ENCODE data around the gene PITPNB. TPM values are rescaled to one million over a fixed set of nuclear protein-coding genes. Genes with fewer than 3 reads are reported as not detected.

Gene PITPNB
- total and polyA plus RNA-seq, 4 donors: 50.7 to 162 (median 102) TPM

DNA sequence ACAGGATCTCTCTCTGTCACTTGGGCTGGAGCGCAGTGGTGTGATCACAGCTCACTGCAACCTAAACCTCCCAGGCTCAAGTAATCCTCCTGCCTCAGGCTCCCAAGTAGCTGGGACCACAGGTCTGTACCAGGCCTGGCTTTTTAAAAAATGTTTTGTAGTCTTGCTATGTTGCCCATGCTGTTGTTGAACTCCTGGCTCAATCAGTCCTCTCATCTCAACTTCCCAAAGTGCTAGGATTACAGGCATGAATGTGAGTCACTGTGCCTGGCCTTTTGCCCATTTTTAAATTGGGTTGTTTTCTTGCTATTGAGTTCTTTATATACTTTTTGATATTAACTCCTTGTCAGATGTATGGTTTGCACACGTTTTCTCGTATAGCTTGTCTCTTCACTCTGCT lies 33.0 kb upstream of the PITPNB start:
- H3K36me3 ChIP-seq (ENCODE audit: control insufficient read depth in 1 of 2, insufficient read depth in 2 of 2, low read length in 1 of 2): no peaks in the 10 kb centered on the region
- DNase-seq (no peak), ATAC-seq (ENCODE audit: low FRiP score) (no peak)
- intact Hi-C loops (cut with DNase I): no loop called here
- H3K9me3 ChIP-seq (ENCODE audit: control insufficient read depth, low read length): no peaks in the 10 kb centered on the region
- H3K4me1 ChIP-seq (ENCODE audit: control insufficient read depth in 1 of 2, insufficient read depth in 2 of 2, low read length in 2 of 2): peaks cover 0 to 2% of the 10 kb centered on the region in 2 donors
- H3K27me3 ChIP-seq (ENCODE audit: control insufficient read depth in 1 of 2, insufficient read depth in 2 of 2, low read length in 1 of 2): no peaks in the 10 kb centered on the region
- no peak overlapping the region for H3K27ac ChIP-seq (ENCODE audit: low read depth in 1 of 2, low read length in 2 of 2)
- WGBS, 2 donors: 80 to 83% methylated on average over 3 of the region's 3 CpGs
- H3K4me3 ChIP-seq (ENCODE audit: low read length in 2 of 2): no peak overlapping the region

- intact Hi-C loops (cut with DNase I): no loop called here
- Histone ChIP-seq H3K4me1 (ENCODE audit: control insufficient read depth in 1 of 2, insufficient read depth in 2 of 2, low read length in 2 of 2) (peaks cover 0 to 2% of the 10 kb centered on the region in 2 donors), H3K9me3 (ENCODE audit: control insufficient read depth, low read length) (no peaks in the 10 kb centered on the region), H3K4me3 (ENCODE audit: low read length in 2 of 2) (no peak overlapping the region), H3K36me3 (ENCODE audit: control insufficient read depth in 1 of 2, insufficient read depth in 2 of 2, low read length in 1 of 2) (no peaks in the 10 kb centered on the region), H3K27me3 (ENCODE audit: control insufficient read depth in 1 of 2, insufficient read depth in 2 of 2, low read length in 1 of 2) (no peaks in the 10 kb centered on the region), H3K27ac (ENCODE audit: low read depth in 1 of 2, low read length in 2 of 2) (no peak overlapping the region)
- 90 to 91% methylated on average over 3 of the region's 3 CpGs for WGBS, 2 donors
- ATAC-seq (ENCODE audit: low FRiP score) (no peak), DNase-seq (no peak)
These were observed 30.4 kb upstream of the PITPNB start for GRCh38 chr22:27949421-27949820.

GRCh38 chr22:27948569-27948968 lies 29.5 kb upstream of the PITPNB start:
- intact Hi-C loops (cut with DNase I): no loop called here
- H3K4me1 ChIP-seq (ENCODE audit: control insufficient read depth in 1 of 2, insufficient read depth in 2 of 2, low read length in 2 of 2): peaks cover 0 to 2% of the 10 kb centered on the region in 2 donors
- H3K4me3 ChIP-seq (ENCODE audit: low read length in 2 of 2): no peak overlapping the region
- H3K9me3 ChIP-seq (ENCODE audit: control insufficient read depth, low read length): no peaks in the 10 kb centered on the region
- no peaks in the 10 kb centered on the region for H3K27me3 ChIP-seq (ENCODE audit: control insufficient read depth in 1 of 2, insufficient read depth in 2 of 2, low read length in 1 of 2)
- H3K36me3 ChIP-seq (ENCODE audit: control insufficient read depth in 1 of 2, insufficient read depth in 2 of 2, low read length in 1 of 2): no peaks in the 10 kb centered on the region
- no peak overlapping the region for H3K27ac ChIP-seq (ENCODE audit: low read depth in 1 of 2, low read length in 2 of 2)
- ATAC-seq (ENCODE audit: low FRiP score) (no peak), DNase-seq (no peak)
- 86 to 89% methylated on average over 2 of the region's 2 CpGs for WGBS, 2 donors

GRCh38 chr22:27947448-27947847 lies 28.4 kb upstream of the PITPNB start:
- Histone ChIP-seq H3K4me1 (ENCODE audit: control insufficient read depth in 1 of 2, insufficient read depth in 2 of 2, low read length in 2 of 2) (peaks cover 0 to 2% of the 10 kb centered on the region in 2 donors), H3K4me3 (ENCODE audit: low read length in 2 of 2) (no peak overlapping the region), H3K27me3 (ENCODE audit: control insufficient read depth in 1 of 2, insufficient read depth in 2 of 2, low read length in 1 of 2) (no peaks in the 10 kb centered on the region), H3K36me3 (ENCODE audit: control insufficient read depth in 1 of 2, insufficient read depth in 2 of 2, low read length in 1 of 2) (no peaks in the 10 kb centered on the region), H3K27ac (ENCODE audit: low read depth in 1 of 2, low read length in 2 of 2) (no peak overlapping the region), H3K9me3 (ENCODE audit: control insufficient read depth, low read length) (no peaks in the 10 kb centered on the region)
- intact Hi-C loops (cut with DNase I): no loop called here
- DNase-seq (no peak), ATAC-seq (ENCODE audit: low FRiP score) (no peak)
- WGBS, 2 donors: 88 to 91% methylated on average over 4 of the region's 4 CpGs

DNA sequence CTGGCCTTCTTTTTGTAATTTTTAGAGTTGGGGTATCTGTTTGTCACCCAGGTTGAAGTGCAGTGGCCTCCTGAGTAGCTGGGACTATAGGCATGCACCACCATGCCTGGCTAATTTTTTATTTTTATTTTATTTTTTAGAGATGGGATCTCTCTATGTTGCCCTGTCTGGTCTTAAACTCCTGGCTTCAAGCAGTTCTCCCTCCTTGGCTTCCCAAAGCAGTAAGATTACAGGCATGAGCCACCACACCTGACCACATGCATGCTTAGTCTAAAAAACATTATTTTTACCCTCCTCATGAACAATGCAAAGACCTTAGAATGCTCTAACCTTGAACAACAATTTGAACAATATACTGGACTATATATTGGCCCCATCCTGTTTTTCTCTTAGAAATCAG lies 22.1 kb upstream of the PITPNB start:
- Histone ChIP-seq H3K9me3 (ENCODE audit: control insufficient read depth, low read length) (no peaks in the 10 kb centered on the region), H3K4me1 (ENCODE audit: control insufficient read depth in 1 of 2, insufficient read depth in 2 of 2, low read length in 2 of 2) (no peaks in the 10 kb centered on the region), H3K36me3 (ENCODE audit: control insufficient read depth in 1 of 2, insufficient read depth in 2 of 2, low read length in 1 of 2) (no peaks in the 10 kb centered on the region), H3K4me3 (ENCODE audit: low read length in 2 of 2) (no peak overlapping the region), H3K27me3 (ENCODE audit: control insufficient read depth in 1 of 2, insufficient read depth in 2 of 2, low read length in 1 of 2) (no peaks in the 10 kb centered on the region), H3K27ac (ENCODE audit: low read depth in 1 of 2, low read length in 2 of 2) (no peak overlapping the region)
- intact Hi-C loops (cut with DNase I): no loop called here
- ATAC-seq (ENCODE audit: low FRiP score) (no peak), DNase-seq (no peak)

DNA sequence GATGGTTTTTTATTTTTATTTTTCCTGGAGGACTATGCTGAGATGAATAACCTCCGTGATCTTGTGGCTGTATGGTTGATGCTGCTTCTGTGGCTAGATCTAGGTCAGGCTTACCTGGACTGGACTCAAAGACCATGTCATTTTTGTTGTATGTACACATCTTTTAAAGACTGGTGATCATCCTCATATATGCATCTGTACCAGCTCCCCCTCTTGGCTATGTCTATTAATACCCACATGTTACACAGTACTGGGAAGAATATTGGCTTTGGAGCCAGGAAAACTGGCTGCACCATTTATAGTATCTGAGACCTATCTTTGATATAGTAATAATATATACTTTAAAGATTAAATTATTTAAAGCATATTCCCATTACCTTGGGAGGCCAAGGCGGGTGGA lies 18.4 kb upstream of the PITPNB start:
- Histone ChIP-seq H3K27me3 (ENCODE audit: control insufficient read depth in 1 of 2, insufficient read depth in 2 of 2, low read length in 1 of 2) (no peaks in the 10 kb centered on the region), H3K36me3 (ENCODE audit: control insufficient read depth in 1 of 2, insufficient read depth in 2 of 2, low read length in 1 of 2) (no peaks in the 10 kb centered on the region), H3K4me3 (ENCODE audit: low read length in 2 of 2) (no peak overlapping the region), H3K9me3 (ENCODE audit: control insufficient read depth, low read length) (no peaks in the 10 kb centered on the region), H3K4me1 (ENCODE audit: control insufficient read depth in 1 of 2, insufficient read depth in 2 of 2, low read length in 2 of 2) (no peaks in the 10 kb centered on the region), H3K27ac (ENCODE audit: low read depth in 1 of 2, low read length in 2 of 2) (no peak overlapping the region)
- intact Hi-C loops (cut with DNase I): no loop called here
- 88 to 94% methylated on average over 2 of the region's 2 CpGs for WGBS, 2 donors
- DNase-seq (no peak), ATAC-seq (ENCODE audit: low FRiP score) (no peak)

- Histone ChIP-seq H3K36me3 (ENCODE audit: control insufficient read depth in 1 of 2, insufficient read depth in 2 of 2, low read length in 1 of 2) (no peaks in the 10 kb centered on the region), H3K27me3 (ENCODE audit: control insufficient read depth in 1 of 2, insufficient read depth in 2 of 2, low read length in 1 of 2) (no peaks in the 10 kb centered on the region), H3K4me1 (ENCODE audit: control insufficient read depth in 1 of 2, insufficient read depth in 2 of 2, low read length in 2 of 2) (no peaks in the 10 kb centered on the region), H3K4me3 (ENCODE audit: low read length in 2 of 2) (no peak overlapping the region), H3K9me3 (ENCODE audit: control insufficient read depth, low read length) (no peaks in the 10 kb centered on the region), H3K27ac (ENCODE audit: low read depth in 1 of 2, low read length in 2 of 2) (no peak overlapping the region)
- intact Hi-C loops (cut with DNase I): no loop called here
- 86 to 93% methylated on average over 1 of the region's 1 CpG for WGBS, 2 donors
- DNase-seq: no peak
- ATAC-seq (ENCODE audit: low FRiP score): no peak
These were observed 16.8 kb upstream of the PITPNB start for GRCh38 chr22:27935897-27936296.

- Histone ChIP-seq H3K4me3 (ENCODE audit: low read length in 2 of 2) (no peak overlapping the region), H3K9me3 (ENCODE audit: control insufficient read depth, low read length) (no peaks in the 10 kb centered on the region), H3K27me3 (ENCODE audit: control insufficient read depth in 1 of 2, insufficient read depth in 2 of 2, low read length in 1 of 2) (no peaks in the 10 kb centered on the region), H3K27ac (ENCODE audit: low read depth in 1 of 2, low read length in 2 of 2) (no peak overlapping the region), H3K4me1 (ENCODE audit: control insufficient read depth in 1 of 2, insufficient read depth in 2 of 2, low read length in 2 of 2) (no peaks in the 10 kb centered on the region), H3K36me3 (ENCODE audit: control insufficient read depth in 1 of 2, insufficient read depth in 2 of 2, low read length in 1 of 2) (no peaks in the 10 kb centered on the region)
- DNase-seq (no peak), ATAC-seq (ENCODE audit: low FRiP score) (no peak)
- intact Hi-C loops (cut with DNase I): no loop called here
- WGBS, 2 donors: 93 to 94% methylated on average over 5 of the region's 5 CpGs
These were observed 15.0 kb upstream of the PITPNB start for GRCh38 chr22:27934069-27934468.

GRCh38 chr22:27933186-27933983 lies 14.3 kb upstream of the PITPNB start:
- Histone ChIP-seq H3K36me3 (ENCODE audit: control insufficient read depth in 1 of 2, insufficient read depth in 2 of 2, low read length in 1 of 2) (no peaks in the 10 kb centered on the region), H3K4me1 (ENCODE audit: control insufficient read depth in 1 of 2, insufficient read depth in 2 of 2, low read length in 2 of 2) (no peaks in the 10 kb centered on the region), H3K27me3 (ENCODE audit: control insufficient read depth in 1 of 2, insufficient read depth in 2 of 2, low read length in 1 of 2) (no peaks in the 10 kb centered on the region), H3K4me3 (ENCODE audit: low read length in 2 of 2) (no peak overlapping the region), H3K27ac (ENCODE audit: low read depth in 1 of 2, low read length in 2 of 2) (no peak overlapping the region), H3K9me3 (ENCODE audit: control insufficient read depth, low read length) (no peaks in the 10 kb centered on the region)
- intact Hi-C loops (cut with DNase I): no loop called here
- ATAC-seq (ENCODE audit: low FRiP score): no peak
- WGBS, 2 donors: 89 to 95% methylated on average over 9 of the region's 9 CpGs
- no peak for DNase-seq
